ENCODE results near the gene PRPF8. TPM values are rescaled to one million over a fixed set of nuclear protein-coding genes. Genes with fewer than 3 reads are reported as not detected.

Gene PRPF8
- total and polyA plus RNA-seq, 10 of the 15 experiments (the other 5 are each of a cell fraction or from before 2014, with no cell fraction given): 77.2 to 337 (median 162) TPM

- TF ChIP-seq RELB (IDR thresholded peaks at IDR 0.05; ENCODE audit: low read depth): no peak
- TF ChIP-seq ATF7 (IDR thresholded peaks at IDR 0.05; ENCODE audit: low read depth): no peak
- no peak for TF ChIP-seq PRDM15 (CRISPR knock-in tag; IDR thresholded peaks at IDR 0.05)
- TF ChIP-seq NR2F1 (conservative IDR thresholded peaks at IDR 0.05): peak; percentile 92
- TF ChIP-seq ZNF24 (IDR thresholded peaks at IDR 0.05): 0 out of 2 replicates have a peak, but pooled peaks have one; percentile 42
- TF ChIP-seq MYC (IDR thresholded peaks at IDR 0.05; ENCODE audit: insufficient read depth, insufficient read length, insufficient replicate concordance, low read length, severe bottlenecking): no peak
- no peak for TF ChIP-seq BMI1 (IDR thresholded peaks at IDR 0.05; ENCODE audit: borderline replicate concordance)
- TF ChIP-seq CREM (IDR thresholded peaks at IDR 0.05; ENCODE audit: low read depth): no peak
- TF ChIP-seq JUND (IDR thresholded peaks at IDR 0.05; ENCODE audit: low read depth, low read length): no peak
- TF ChIP-seq BCLAF1 (IDR thresholded peaks at IDR 0.05): 0 out of 2 replicates have a peak, but pooled peaks have one; percentile 36
- no peak for TF ChIP-seq ZNF274 (IDR thresholded peaks at IDR 0.05; ENCODE audit: insufficient read depth, insufficient read length)
- no peak for TF ChIP-seq ZZZ3 (IDR thresholded peaks at IDR 0.05; ENCODE audit: control insufficient read depth, insufficient read length, low read depth)
- TF ChIP-seq ASH2L (IDR thresholded peaks at IDR 0.05; ENCODE audit: borderline replicate concordance, low read depth): no peak
- TF ChIP-seq WRNIP1 (IDR thresholded peaks at IDR 0.05; ENCODE audit: borderline replicate concordance, low read depth, low read length): no peak
- no peak for TF ChIP-seq TBL1XR1 (IDR thresholded peaks at IDR 0.05; ENCODE audit: low read depth, low read length)
- peak; percentile 76 for TF ChIP-seq RELA (IDR thresholded peaks at IDR 0.05; ENCODE audit: borderline replicate concordance, partially characterized antibody)
- TF ChIP-seq SIN3A (IDR thresholded peaks at IDR 0.05; ENCODE audit: low read depth, low read length): peak; percentile 19
- peak; percentile 69 for TF ChIP-seq GATAD2B (conservative IDR thresholded peaks at IDR 0.05; ENCODE audit: low read depth)
- TF ChIP-seq MTA2 (IDR thresholded peaks at IDR 0.05; ENCODE audit: low read depth): no peak
- no peak for TF ChIP-seq PAX8 (IDR thresholded peaks at IDR 0.05)
- no peak for TF ChIP-seq SRF (IDR thresholded peaks at IDR 0.05; ENCODE audit: low read depth in 2 of 2, low read length in 2 of 2)
- peak; percentile 63 for TF ChIP-seq SMARCA5 (IDR thresholded peaks at IDR 0.05)
- TF ChIP-seq ESRRA (IDR thresholded peaks at IDR 0.05; ENCODE audit: low read length): no peak
- TF ChIP-seq RAD51 (IDR thresholded peaks at IDR 0.05): no peak
Observed at GRCh38 chr17:1628856-1629503, 55.7 kb downstream of the PRPF8 start (continued).
